ENCODE results near the gene SELENOO.

SELENOO gene

DNA sequence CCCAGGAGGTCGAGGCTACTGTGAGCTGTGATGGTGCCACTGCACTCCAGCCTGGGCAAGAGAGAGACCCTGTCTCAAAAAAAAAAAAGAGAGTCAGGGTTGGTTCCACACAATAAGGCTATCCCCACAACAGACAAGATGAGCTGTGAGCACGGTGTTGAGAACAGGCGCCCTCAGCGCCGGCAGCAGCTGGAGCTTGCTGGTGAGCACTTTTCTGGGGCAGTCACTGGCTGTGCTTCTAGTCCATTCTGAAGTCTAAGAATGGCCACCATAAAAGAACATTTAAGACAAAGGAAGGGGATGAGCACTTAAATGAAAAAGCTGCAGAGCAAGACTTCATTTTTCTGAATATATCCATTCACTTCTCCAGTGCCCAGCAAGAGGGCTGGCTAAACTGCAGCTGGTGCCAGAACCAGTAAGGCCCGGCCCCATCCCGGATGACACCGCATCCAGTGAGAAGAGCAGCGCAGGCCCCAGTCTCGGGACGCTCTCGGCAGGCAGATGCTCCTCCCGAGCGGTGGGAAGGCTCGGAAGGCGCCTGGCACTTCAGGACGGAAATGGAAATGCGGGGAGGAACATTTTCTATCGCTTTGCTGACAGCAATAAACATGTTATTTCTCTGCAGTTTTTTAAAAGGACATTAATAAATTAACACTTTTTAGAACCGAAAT lies 31.8 kb downstream of the SELENOO start:
- no peak for TF ChIP-seq CEBPB (IDR thresholded peaks at IDR 0.05)
- TF ChIP-seq, protein P1, sequence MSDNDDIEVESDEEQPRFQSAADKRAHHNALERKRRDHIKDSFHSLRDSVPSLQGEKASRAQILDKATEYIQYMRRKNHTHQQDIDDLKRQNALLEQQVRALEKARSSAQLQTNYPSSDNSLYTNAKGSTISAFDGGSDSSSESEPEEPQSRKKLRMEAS (IDR thresholded peaks at IDR 0.05), result no peak
- TF ChIP-seq, protein P2, sequence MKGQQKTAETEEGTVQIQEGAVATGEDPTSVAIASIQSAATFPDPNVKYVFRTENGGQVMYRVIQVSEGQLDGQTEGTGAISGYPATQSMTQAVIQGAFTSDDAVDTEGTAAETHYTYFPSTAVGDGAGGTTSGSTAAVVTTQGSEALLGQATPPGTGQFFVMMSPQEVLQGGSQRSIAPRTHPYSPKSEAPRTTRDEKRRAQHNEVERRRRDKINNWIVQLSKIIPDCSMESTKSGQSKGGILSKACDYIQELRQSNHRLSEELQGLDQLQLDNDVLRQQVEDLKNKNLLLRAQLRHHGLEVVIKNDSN (IDR thresholded peaks at IDR 0.05), result no peak
- TF ChIP-seq EGR1 (IDR thresholded peaks at IDR 0.05), result no peak
- no peak for TF ChIP-seq TEAD4 (IDR thresholded peaks at IDR 0.05)
- no peak for TF ChIP-seq RAD21 (IDR thresholded peaks at IDR 0.05; ENCODE audit: low read depth)
- TF ChIP-seq ZBTB7A (IDR thresholded peaks at IDR 0.05; ENCODE audit: low read depth), result no peak
- TF ChIP-seq CREB1 (IDR thresholded peaks at IDR 0.05; ENCODE audit: low read depth), result no peak
- TF ChIP-seq TCF12 (IDR thresholded peaks at IDR 0.05; ENCODE audit: low read depth), result no peak
- no peak for TF ChIP-seq NFIC (IDR thresholded peaks at IDR 0.05)
- no peak for TF ChIP-seq FOXM1 (IDR thresholded peaks at IDR 0.05; ENCODE audit: borderline replicate concordance, low read depth)
- no peak for TF ChIP-seq YY1 (IDR thresholded peaks at IDR 0.05; ENCODE audit: low read depth)
- TF ChIP-seq EP300 (IDR thresholded peaks at IDR 0.05; ENCODE audit: borderline replicate concordance), result no peak
- TF ChIP-seq TAF1 (IDR thresholded peaks at IDR 0.05; ENCODE audit: low read depth), result no peak
- TF ChIP-seq, protein P3, sequence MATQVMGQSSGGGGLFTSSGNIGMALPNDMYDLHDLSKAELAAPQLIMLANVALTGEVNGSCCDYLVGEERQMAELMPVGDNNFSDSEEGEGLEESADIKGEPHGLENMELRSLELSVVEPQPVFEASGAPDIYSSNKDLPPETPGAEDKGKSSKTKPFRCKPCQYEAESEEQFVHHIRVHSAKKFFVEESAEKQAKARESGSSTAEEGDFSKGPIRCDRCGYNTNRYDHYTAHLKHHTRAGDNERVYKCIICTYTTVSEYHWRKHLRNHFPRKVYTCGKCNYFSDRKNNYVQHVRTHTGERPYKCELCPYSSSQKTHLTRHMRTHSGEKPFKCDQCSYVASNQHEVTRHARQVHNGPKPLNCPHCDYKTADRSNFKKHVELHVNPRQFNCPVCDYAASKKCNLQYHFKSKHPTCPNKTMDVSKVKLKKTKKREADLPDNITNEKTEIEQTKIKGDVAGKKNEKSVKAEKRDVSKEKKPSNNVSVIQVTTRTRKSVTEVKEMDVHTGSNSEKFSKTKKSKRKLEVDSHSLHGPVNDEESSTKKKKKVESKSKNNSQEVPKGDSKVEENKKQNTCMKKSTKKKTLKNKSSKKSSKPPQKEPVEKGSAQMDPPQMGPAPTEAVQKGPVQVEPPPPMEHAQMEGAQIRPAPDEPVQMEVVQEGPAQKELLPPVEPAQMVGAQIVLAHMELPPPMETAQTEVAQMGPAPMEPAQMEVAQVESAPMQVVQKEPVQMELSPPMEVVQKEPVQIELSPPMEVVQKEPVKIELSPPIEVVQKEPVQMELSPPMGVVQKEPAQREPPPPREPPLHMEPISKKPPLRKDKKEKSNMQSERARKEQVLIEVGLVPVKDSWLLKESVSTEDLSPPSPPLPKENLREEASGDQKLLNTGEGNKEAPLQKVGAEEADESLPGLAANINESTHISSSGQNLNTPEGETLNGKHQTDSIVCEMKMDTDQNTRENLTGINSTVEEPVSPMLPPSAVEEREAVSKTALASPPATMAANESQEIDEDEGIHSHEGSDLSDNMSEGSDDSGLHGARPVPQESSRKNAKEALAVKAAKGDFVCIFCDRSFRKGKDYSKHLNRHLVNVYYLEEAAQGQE (IDR thresholded peaks at IDR 0.05; ENCODE audit: low read depth), result no peak

DNA sequence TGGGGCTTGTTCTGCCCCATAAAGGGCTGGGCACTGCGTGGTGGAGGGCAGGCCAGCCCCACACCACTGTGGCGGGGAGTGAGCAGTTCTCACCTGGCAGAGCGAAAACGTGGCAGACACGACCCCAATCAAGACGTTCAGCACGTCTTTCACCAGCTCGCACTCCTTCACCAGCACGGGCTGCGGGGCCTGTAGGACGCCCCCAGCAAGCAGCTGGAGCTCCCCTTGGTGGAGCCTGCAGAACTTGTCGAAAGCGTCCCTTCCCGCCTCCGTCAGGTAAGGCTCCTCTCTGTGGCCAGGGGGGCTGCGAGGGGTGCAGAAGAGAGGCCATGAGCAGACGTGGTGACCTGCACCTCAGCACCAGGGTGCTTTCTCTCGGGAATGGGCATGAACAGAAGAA lies 32.4 kb downstream of the SELENOO start:
- TF ChIP-seq CREB1 (IDR thresholded peaks at IDR 0.05; ENCODE audit: low read depth) (no peak), EP300 (IDR thresholded peaks at IDR 0.05; ENCODE audit: borderline replicate concordance) (no peak), YY1 (IDR thresholded peaks at IDR 0.05; ENCODE audit: low read depth) (no peak), EGR1 (IDR thresholded peaks at IDR 0.05) (no peak), CEBPB (IDR thresholded peaks at IDR 0.05) (no peak), NFIC (IDR thresholded peaks at IDR 0.05) (no peak), FOXM1 (IDR thresholded peaks at IDR 0.05; ENCODE audit: borderline replicate concordance, low read depth) (no peak), RAD21 (IDR thresholded peaks at IDR 0.05; ENCODE audit: low read depth) (no peak), TEAD4 (IDR thresholded peaks at IDR 0.05) (no peak), TCF12 (IDR thresholded peaks at IDR 0.05; ENCODE audit: low read depth) (no peak), ZBTB7A (IDR thresholded peaks at IDR 0.05; ENCODE audit: low read depth) (no peak), TAF1 (IDR thresholded peaks at IDR 0.05; ENCODE audit: low read depth) (no peak)
- TF ChIP-seq, protein P3 (IDR thresholded peaks at IDR 0.05; ENCODE audit: low read depth), result no peak
- TF ChIP-seq, protein P2 (IDR thresholded peaks at IDR 0.05), result no peak
- TF ChIP-seq, protein P1 (IDR thresholded peaks at IDR 0.05), result no peak

DNA sequence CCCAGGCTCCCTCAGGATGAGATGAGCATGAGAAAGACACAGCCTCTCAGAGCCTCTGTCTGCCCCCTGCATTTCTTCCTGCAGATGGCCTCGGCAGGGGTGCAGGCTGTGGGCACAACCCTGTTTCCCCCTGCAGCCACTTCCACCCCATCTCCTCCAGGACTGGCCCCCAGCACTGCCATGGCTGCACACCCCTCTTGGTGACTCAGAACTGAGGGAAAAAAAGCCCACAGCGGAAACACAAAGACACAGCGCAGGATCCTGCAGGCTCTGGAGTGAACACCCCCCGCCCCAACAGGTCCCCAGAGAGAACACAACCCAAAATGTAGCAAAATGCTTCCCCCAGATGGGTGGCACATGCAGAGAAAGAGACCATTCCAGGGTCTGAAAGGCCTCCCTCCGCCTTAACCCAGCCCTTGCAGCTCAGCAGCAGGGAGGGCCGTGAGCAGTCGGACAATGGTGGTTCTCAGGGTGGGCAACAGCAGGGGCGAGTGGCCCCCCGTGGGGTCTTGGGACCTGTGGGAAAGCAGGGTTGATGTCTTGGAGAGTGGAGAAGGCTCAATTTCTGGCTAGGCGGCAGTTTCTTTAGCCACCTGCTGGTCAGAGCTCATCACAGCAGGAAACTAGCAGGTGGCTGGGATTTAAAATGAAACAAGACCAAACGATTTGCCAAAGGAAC lies 36.1 kb downstream of the SELENOO start:
- no peak for TF ChIP-seq ZBTB7A (IDR thresholded peaks at IDR 0.05; ENCODE audit: low read depth)
- TF ChIP-seq, protein P1 (IDR thresholded peaks at IDR 0.05), result no peak
- no peak for TF ChIP-seq EGR1 (IDR thresholded peaks at IDR 0.05)
- TF ChIP-seq CREB1 (IDR thresholded peaks at IDR 0.05; ENCODE audit: low read depth), result no peak
- TF ChIP-seq TAF1 (IDR thresholded peaks at IDR 0.05; ENCODE audit: low read depth), result no peak
- TF ChIP-seq TCF12 (IDR thresholded peaks at IDR 0.05; ENCODE audit: low read depth), result no peak
- TF ChIP-seq, protein P2 (IDR thresholded peaks at IDR 0.05), result no peak
- no peak for TF ChIP-seq RAD21 (IDR thresholded peaks at IDR 0.05; ENCODE audit: low read depth)
- TF ChIP-seq EP300 (IDR thresholded peaks at IDR 0.05; ENCODE audit: borderline replicate concordance), result no peak

DNA sequence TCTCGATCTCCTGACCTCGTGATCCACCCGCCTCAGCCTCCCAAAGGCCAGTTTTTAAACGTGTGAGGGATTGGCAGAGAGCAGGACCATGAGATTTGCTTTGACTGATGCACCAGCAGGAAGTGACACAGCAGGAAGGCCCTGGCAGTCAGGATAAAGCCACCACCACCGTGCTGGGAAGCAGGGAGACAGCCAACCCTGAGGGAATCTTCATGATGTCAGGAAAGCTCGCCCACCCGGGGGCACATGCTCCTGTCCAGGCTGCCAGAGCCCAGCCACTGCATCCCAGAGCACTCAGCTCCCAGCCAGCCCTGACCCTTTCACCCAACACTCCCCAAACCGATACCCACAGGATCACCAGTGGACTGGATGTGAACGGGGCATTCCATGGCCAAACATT lies 37.9 kb downstream of the SELENOO start:
- TF ChIP-seq, protein P3 (IDR thresholded peaks at IDR 0.05; ENCODE audit: low read depth), result no peak
- TF ChIP-seq CREB1 (IDR thresholded peaks at IDR 0.05; ENCODE audit: low read depth), result no peak
- no peak for TF ChIP-seq EGR1 (IDR thresholded peaks at IDR 0.05)
- TF ChIP-seq TCF12 (IDR thresholded peaks at IDR 0.05; ENCODE audit: low read depth), result no peak
- TF ChIP-seq CEBPB (IDR thresholded peaks at IDR 0.05), result no peak
- no peak for TF ChIP-seq ZBTB7A (IDR thresholded peaks at IDR 0.05; ENCODE audit: low read depth)
- TF ChIP-seq EP300 (IDR thresholded peaks at IDR 0.05; ENCODE audit: borderline replicate concordance), result no peak
- no peak for TF ChIP-seq YY1 (IDR thresholded peaks at IDR 0.05; ENCODE audit: low read depth)
- TF ChIP-seq, protein P2 (IDR thresholded peaks at IDR 0.05), result no peak
- no peak for TF ChIP-seq FOXM1 (IDR thresholded peaks at IDR 0.05; ENCODE audit: borderline replicate concordance, low read depth)
- no peak for TF ChIP-seq NFIC (IDR thresholded peaks at IDR 0.05)
- no peak for TF ChIP-seq RAD21 (IDR thresholded peaks at IDR 0.05; ENCODE audit: low read depth)
- no peak for TF ChIP-seq TEAD4 (IDR thresholded peaks at IDR 0.05)
- TF ChIP-seq, protein P1 (IDR thresholded peaks at IDR 0.05), result no peak
- TF ChIP-seq TAF1 (IDR thresholded peaks at IDR 0.05; ENCODE audit: low read depth), result no peak

Data from Ishikawa (cell line).